ENCODE measurements around the gene RPUSD4.
A peak's percentile ranks its signal among the peaks of the same experiment; 100 is the strongest.
"Not testable (repeated sequence)": the region's sequence is repeated elsewhere in the genome, so short reads cannot be mapped to it uniquely, and the experiment has no call there.

Gene RPUSD4

GRCh38 chr11:126211236-126212088, at the start of gene RPUSD4, which contains the start of gene FAM118B:
Gene RPUSD4 (minus strand): TSS chr11:126211650. CDS start chr11:126211638, 12 bp downstream.
Gene FAM118B (plus strand): TSS chr11:126211782. CDS start chr11:126235002, 23,220 bp downstream.
- DNase-seq, result peak; percentile 89

- peak; percentile 48 for DNase-seq
Observed at GRCh38 chr11:126257764-126258163, 46.3 kb upstream of the RPUSD4 start.

GRCh38 chr11:126257144-126257543, 45.7 kb upstream of the RPUSD4 start:
- no peak for DNase-seq

GRCh38 chr11:126256216-126256615, 44.8 kb upstream of the RPUSD4 start:
- DNase-seq, result no peak

GRCh38 chr11:126255507-126255906, 44.1 kb upstream of the RPUSD4 start:
- DNase-seq, result not testable (repeated sequence)

- no peak for DNase-seq
Observed at GRCh38 chr11:126254819-126255218, 43.4 kb upstream of the RPUSD4 start.

- no peak for DNase-seq
Observed at GRCh38 chr11:126253265-126253664, 41.8 kb upstream of the RPUSD4 start.

- DNase-seq, result no peak
Observed at GRCh38 chr11:126246636-126247035, 35.2 kb upstream of the RPUSD4 start.

GRCh38 chr11:126233391-126233790, 21.9 kb upstream of the RPUSD4 start:
- no peak for DNase-seq

- no peak for DNase-seq
Observed at GRCh38 chr11:126232683-126233082, 21.2 kb upstream of the RPUSD4 start.

- DNase-seq, result no peak
Observed at GRCh38 chr11:126231725-126232459, 20.4 kb upstream of the RPUSD4 start.

GRCh38 chr11:126229858-126230540, 18.5 kb upstream of the RPUSD4 start:
- DNase-seq, result no peak

GRCh38 chr11:126226334-126227084, 15.1 kb upstream of the RPUSD4 start:
- no peak for DNase-seq

GRCh38 chr11:126225295-126225665, 13.8 kb upstream of the RPUSD4 start:
- DNase-seq, result no peak

- no peak for DNase-seq
Observed at GRCh38 chr11:126224647-126225294, 13.3 kb upstream of the RPUSD4 start.

- DNase-seq, result no peak
Observed at GRCh38 chr11:126219547-126219946, 8.1 kb upstream of the RPUSD4 start.

- DNase-seq, result no peak
Observed at GRCh38 chr11:126217491-126217890, 6.0 kb upstream of the RPUSD4 start.

- no peak for DNase-seq
Observed at GRCh38 chr11:126216526-126217305, 5.3 kb upstream of the RPUSD4 start.

- DNase-seq, result no peak
Observed at GRCh38 chr11:126214841-126215240, 3.4 kb upstream of the RPUSD4 start.

- no peak for DNase-seq
Observed at GRCh38 chr11:126214441-126214840, 3.0 kb upstream of the RPUSD4 start.

- DNase-seq, result no peak
Observed at GRCh38 chr11:126212089-126212660, 725 bp upstream of the RPUSD4 start.

Data from NCI-H226 (cell line).